HG03457 (cell line): ENCODE measurements around the gene TAF4B.
"Not testable (repeated sequence)": the region's sequence is repeated elsewhere in the genome, so short reads cannot be mapped to it uniquely, and the experiment has no call there.

ENCODE experiments used
- ATAC-seq: cut with Tn5 transposase; IDR thresholded peaks from one replicate; pipeline ENCODE4 v1.9.1; 2021; ENCODE audit warnings: moderate number of reproducible peaks; ENCODE audit not compliant: unreplicated experiment

TAF4B gene

DNA sequence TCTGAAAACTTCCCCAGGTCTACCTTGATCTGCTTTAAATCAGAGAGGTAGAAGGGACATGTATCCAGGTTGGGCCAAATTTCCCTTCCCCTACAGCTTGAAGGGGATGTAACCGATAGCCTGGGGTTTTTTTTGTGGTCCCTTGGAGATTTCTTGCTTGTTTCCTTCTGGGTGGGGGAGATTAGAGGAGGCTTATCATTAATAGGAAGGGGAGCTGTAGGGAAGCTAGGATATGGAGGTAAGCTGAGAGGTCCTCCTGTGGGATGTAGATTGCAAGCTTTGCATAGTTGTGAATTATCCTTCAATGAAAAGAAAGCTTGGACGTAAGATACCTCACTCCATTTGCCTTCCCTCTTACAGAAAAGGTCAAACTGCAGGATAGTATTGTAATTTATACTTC is 11.1 kb downstream of the TAF4B start:
- ATAC-seq = not testable (repeated sequence)

DNA sequence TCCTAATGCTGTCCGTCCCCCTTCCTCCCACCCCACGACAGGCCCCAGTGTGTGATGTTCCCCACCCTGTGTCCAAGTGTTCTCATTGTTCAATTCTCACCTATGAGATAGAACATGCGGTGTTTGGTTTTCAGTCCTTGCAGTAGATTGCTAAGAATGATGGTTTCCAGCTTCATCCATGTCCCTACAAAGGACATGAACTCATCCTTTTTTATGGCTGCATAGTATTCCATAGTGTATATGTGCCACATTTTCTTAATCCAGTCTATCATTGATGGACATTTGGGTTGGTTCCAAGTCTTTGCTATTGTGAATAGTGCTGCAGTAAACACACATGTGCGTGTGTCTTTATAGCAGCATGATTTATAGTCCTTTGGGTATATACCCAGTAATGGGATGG is 12.5 kb downstream of the TAF4B start:
- ATAC-seq = not testable (repeated sequence)

DNA sequence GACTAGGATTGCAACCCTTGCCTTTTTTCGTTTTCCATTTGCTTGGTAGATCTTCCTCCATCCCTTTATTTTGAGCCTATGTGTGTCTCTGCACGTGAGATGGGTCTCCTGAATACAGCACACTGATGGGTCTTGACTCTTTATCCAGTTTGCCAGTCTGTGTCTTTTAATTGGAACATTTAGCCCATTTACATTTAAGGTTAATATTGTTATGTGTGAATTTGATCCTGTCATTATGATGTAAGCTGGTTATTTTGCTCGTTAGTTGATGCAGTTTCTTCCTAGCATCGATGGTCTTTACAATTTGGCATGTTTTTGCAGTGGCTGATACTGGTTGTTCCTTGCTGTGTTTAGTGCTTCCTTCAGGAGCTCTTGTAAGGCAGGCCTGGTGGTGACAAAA is 16.1 kb downstream of the TAF4B start:
- not testable (repeated sequence) for ATAC-seq

DNA sequence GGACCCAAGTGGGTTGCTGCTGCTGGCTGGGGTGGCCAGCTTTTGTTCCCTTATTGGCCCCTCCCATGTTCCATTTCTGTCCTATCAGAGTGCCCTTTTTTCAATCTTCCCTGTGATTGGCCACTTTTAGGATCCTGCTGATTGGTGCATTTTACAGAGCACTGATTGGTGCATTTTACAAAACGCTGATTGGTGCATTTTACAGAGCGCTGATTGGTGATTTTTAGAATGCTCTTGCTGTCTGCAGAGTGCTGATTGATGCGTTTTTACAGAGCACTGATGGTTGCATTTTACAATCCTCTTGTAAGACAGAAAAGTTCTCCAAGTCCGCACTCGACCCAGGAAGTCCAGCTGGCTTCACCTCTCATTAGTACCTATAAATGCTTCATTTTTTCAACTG is 19.2 kb downstream of the TAF4B start:
- not testable (repeated sequence) for ATAC-seq

DNA sequence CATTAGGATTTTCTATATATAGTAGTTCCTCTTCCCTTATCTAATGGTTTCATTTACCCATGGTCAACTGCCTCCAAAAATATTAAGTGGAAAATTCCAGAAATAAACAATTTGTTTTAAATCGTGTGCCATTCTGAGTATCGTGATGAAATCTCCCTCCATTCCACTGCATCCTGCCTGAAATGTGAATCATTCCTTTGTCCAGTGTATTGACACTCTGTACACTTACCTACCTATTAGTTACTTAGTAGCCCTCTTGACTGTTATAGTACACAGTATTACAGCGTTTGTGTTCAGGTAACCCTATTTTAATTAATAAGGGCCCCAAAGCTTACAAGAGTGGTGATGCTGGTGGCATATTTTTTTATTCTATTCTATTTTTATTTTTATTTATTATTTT is 26.2 kb downstream of the TAF4B start:
- no peak for ATAC-seq

DNA sequence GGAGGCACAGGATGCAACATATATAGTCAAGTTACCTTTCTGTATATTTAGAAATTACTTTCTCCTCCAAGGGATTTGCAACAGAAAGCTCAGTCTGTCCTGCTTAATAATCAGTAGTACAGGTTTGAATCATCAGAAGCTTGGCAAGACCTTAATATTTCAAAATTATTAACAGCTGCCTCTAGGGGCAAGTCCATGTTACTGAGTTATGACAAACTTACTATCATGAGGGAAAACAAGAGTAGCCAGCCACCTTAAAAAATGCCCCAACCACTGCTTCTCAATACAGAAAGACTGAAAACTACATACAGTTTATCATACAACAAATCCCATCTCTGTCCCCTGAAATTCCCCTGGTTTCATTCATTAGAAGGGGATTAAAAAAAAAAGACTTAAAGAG is 28.6 kb downstream of the TAF4B start:
- ATAC-seq = not testable (repeated sequence)

DNA sequence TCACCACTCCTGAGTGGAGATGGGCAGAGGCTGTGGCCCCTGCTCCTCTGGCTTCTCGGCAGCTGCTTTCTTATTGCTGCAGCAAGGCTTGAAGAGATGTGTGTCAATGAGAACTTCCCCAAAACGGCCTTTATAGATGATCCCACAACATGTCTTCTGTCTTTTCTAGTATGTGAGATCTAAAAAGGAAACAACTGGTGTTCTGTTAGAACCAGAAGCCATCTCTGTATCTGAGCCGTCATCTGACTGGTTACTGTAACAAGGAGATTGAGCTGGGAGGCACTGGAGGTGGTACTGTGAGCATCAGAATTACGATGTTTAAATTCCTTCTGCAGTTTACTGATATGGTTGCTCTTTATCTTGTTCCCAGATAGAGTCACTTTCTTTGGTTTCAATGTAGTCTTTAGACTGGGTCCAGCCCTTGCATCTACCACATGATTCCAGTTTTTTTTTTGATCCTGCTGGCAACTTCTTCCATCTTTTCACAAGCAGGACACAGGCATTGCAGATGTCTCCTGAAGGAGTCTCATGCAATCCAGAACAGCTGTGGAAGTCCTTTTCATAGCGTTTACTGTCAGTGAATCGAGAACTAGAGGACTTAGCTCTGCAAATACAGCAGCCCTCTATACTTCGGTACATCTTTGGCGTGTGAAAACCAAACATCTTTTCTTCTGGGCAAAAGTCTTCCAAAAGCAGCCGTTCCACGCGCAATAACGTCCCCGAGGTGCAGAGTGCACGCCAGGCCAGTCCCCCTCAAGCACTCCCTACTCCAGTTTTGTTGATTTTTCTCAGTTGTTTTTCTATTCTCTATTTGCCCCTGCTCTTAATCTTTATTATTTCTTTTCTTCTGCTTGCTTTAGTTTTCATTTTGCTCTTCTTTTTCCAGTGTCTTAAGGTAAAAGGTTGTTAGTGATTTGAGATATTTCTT is 29.7 kb downstream of the TAF4B start:
- ATAC-seq = no peak

DNA sequence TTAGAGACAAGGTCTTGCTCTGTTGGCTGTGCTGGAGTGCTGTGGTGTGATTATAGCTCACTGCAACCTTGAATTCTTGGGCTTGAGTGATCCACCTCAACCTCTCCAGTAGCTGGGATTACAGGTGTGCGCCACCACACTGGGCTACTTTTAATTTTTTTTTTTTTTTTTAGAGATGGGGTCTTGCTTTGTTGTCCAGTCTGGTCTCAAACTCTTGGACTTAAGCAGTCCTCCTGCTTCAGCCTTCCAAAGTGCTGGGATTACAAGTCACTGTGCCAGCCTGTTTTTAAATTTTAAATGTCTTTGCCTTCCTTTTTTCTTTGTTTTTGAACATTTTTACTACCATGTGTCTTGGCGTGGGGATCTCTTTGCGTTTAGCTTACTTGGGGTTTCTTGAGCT is 32.5 kb downstream of the TAF4B start:
- ATAC-seq = no peak

DNA sequence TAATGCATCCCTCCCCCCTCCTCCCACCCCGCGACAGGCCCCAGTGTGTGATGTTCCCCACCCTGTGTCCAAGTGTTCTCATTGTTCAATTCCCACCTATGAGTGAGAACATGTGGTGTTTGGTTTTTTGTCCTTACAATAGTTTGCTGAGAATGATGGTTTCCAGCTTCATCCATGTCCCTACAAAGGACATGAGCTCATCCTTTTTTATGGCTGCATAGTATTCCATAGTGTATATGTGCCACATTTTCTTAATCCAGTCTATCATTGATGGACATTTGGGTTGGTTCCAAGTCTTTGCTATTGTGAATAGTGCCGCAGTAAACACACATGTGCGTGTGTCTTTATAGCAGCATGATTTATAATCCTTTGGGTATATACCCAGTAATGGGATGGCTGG is 33.2 kb downstream of the TAF4B start:
- not testable (repeated sequence) for ATAC-seq

DNA sequence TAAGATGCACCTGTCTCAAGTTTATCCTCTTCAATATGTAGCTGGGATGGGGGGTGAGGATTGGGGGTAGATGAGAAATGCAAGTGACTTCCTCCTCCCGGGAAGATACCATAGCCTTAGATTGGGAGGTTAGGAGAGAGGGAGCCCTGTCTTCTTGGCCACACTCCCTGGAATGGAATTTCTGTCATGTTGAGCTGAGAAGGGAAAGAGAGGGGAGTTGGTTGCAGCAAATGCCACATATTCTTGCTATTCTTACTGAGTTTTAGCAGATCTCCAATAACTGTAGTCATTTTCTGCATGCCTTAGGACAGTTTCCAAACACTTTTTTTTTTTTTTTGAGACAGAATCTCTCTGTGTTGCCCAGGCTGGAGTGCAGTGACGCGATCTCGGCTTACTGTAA is 35.9 kb downstream of the TAF4B start:
- no peak for ATAC-seq

DNA sequence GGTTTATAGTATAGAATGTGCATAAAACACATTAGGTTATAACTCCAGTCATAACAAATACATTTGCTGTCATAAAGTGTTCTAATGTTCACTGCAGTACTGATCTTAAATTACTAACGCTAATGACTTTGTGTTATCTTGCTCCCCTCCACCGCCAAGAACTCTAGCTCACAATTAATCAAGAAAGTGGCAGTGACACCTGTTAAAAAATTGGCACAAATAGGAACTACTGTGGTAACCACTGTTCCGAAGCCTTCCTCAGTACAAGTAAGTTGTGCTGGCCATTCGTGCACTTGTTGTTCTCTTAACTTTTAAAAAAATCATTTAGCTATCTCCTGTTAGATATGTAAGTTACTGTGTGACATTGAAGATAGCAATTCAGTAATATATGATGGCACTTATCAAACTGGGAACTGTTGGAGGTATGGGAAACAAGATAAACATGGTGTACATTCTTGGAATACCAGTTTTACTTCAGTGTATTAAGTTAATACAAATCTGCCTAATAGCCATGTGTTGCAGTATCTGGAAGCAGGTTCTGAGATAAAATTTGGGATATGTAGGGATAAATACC is 41.2 kb downstream of the TAF4B start:
- ATAC-seq = no peak

DNA sequence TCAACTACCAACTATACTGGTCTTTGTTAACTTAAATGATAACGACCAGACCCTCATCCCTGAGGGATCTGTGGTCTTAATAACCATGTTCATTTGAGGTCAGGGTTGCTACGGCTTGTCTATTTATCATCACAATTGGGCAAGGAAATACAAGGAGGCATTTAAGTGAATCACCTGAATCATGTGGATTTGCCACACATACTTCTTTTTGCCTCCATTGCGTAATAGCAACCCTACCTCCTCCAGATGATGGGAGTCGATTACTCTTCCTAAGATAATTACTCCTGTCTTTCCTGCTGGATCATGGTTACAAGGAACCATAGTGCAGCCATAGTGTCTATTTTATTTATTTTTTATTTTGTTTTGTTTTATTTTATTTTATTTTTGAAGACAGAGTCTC is 42.2 kb downstream of the TAF4B start:
- no peak for ATAC-seq

DNA sequence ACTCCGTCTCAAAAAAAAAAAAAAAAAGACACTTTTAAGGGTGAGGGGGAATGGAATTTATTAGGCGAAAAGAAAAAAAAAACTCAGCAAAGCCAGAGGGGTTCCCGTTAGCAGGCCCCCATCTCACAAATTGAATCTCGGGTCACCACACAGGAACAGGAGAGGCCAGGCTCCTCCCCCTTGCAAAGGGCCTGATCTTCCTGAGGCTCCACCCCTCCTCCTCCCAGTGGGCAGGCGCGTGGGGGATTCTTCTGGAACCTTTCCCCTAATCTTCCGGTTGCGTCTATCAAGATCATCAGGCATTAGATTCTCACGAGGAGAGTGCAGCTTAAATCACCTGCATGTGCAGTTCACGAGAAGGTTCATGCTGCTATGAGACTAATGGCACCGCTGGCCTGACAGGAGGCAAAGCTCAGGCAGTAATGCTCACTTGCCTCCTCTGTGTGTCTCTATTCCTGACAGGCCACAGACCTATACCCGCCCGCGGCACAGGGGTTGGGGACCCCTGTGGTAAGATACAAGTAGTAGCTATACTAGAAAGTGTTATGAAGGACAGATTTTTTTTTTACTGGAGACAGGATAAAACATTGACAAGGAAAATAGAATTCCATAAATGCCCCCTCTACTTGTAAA is 45.8 kb downstream of the TAF4B start:
- no peak for ATAC-seq

DNA sequence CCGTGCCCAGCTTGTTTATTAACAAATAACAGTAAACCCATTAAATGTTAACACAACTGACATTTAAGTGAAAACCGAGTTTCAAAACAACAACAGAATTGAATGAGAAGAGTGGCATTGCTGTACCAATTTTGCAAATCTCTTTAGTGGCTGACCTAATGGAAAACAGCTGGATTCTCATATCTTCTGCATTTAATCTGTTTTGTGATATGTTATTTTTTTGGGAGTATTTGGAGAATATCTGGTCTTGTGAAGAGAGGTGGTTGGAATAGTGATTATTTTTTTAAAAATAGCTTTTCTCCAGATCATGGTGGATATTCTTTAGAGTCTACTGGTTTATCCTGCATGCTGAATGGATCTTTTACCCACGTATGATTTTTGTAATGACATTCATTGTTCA is 51.1 kb downstream of the TAF4B start:
- ATAC-seq = no peak

DNA sequence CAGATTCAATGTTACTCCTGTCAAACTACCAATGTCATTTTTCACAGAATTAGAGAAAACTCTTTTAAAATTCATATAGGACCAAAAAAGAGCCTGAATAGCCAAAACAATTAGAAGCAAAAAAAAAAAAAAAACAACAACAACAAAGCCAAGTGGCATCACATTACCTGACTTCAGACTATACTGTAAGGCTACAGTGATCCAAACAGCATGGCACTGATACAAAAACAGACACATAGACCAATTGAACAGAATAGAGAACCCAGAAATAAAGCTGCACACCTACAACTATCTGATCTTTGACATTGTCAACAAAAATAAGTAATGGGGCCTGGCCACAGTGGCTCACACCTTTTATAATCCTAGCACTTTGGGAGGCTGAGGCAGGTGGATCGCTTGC is 53.2 kb downstream of the TAF4B start:
- no peak for ATAC-seq

DNA sequence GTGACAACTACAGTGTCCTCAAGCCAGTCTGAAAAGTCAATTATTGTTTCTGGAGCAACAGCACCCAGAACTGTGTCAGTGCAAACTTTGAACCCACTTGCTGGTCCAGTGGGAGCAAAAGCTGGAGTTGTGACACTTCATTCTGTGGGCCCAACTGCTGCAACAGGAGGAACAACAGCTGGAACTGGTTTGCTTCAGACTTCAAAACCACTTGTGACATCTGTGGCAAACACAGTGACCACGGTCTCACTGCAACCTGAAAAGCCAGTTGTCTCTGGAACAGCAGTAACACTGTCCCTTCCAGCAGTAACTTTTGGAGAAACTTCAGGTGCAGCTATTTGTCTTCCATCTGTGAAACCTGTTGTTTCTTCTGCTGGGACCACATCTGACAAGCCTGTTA is 59.8 kb downstream of the TAF4B start:
- no peak for ATAC-seq

DNA sequence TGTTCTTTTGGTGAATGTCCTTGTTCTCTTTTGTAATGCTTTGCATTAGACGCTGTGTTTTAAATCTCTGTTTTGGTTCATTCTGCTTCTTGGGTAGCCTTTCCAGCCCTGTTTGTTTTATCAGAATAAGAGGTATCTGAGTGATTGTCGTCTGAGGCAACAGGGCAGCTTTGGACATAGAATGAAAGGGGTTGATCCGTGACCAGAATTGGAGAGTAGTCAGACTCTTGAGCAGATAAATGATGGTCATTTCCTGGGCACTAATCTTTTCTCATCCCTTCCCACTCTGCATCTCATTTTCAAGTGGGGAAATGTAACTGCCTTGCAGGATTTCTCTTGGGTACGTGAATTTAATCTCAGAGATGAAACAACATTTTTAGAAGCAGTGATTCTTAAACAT is 61.4 kb downstream of the TAF4B start:
- no peak for ATAC-seq

DNA sequence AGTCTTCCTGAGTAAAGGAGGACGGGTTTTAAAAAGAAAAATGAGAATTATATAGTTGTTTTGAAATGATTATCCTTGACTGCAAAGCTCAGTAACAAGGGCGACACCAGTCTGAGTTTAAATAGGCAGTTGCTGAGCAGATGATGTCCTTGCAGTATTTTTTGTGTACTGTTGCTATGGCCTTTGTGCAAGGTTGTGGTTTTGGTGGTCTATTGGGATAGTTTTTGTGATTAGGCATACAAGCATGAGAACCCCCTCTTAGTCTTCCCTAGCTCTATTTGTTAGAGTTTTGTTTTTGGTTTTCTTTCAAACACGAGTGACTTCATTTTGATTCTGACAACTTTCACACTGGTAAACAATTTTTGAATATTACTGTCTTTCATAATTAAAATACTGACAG is 64.1 kb downstream of the TAF4B start:
- no peak for ATAC-seq

DNA sequence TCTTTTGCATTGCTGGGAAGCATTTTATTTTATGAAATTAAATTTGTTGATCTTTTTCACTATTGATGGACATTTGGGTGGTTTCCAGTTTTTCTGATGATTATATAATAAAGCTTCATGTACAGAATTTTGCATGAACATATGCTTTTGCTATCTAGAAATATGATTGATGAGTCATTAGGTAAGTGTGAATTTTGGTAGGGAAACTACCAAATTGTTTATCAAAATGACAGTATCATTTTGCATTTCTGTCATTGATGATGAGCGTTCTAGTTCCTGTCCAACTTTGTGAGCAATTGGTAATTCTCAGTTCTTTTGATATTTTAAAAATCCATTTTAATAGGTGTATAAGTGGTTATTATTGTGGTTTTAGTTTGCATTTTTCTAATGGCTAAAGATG is 67.7 kb downstream of the TAF4B start:
- ATAC-seq = no peak

DNA sequence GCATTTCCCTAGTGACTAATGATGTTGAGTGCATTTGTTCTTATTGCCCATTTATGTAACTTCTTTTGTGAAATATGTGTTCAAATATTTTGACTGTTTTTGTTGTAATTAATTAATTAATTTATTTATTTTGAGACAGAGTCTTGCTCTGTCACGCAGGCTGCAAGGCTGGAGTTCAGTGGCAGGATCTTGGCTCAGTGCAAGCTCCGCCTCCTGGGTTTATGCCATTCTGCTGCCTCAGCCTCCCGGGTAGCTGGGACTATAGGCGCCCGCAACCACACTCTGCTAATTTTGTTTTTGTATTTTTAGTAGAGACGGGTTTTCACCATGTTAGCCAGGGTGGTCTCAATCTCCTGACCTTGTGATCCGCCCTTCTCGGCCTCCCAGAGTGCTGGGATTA is 71.9 kb downstream of the TAF4B start:
- ATAC-seq = no peak

DNA sequence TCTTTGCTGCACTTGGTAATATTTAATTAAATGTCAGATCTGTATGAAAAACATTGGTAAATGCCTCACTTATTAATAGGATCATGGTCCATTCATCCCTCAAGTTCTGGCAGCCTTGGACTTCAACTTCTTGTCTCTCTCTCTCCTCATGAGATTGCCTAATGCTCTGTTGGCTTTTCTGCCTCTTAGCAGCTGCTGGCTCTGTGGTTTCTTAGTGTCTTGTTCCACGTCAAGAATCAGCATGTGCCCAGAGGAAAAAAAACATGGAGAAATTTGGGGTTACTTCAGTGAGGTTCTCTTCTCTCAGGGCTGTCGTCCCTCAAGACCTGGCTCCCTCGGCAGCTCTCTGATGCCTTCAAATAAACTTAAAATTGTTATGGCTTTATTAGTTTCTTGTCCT is 75.4 kb downstream of the TAF4B start:
- no peak for ATAC-seq

DNA sequence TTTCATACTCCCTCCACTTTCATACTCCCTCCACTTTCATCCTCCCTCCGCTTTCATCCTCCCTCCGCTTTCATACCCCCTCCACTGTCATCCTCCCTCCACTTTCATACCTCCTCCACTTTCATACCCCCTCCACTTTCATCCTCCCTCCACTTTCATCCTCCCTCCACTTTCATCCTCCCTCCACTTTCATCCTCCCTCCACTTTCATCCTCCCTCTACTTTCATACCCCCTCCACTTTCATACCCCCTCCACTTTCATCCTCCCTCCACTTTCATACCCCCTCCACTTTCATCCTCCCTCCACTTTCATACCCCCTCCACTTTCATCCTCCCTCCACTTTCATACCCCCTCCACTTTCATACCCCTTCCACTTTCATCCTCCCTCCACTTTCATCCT is 77.0 kb downstream of the TAF4B start:
- ATAC-seq = not testable (repeated sequence)
